ENCODE results near the gene LYST.

Gene LYST

GRCh38 chr1:235843461-235843961, 23.2 kb downstream of the LYST start:
- no peak for DNase-seq (ENCODE audit: low read depth in 1 of 2, low spot score in 1 of 2)
- H3K27me3 ChIP-seq (ENCODE audit: insufficient read depth, poor library complexity, severe bottlenecking), result no peaks in the 10 kb centered on the region

GRCh38 chr1:235841938-235842545, 24.7 kb downstream of the LYST start:
- Histone ChIP-seq H3K27ac (replicated peaks) (peak overlapping the region; percentile 10; the same call in 1 of the 2 replicates), H3K27me3 (ENCODE audit: insufficient read depth, poor library complexity, severe bottlenecking) (no peaks in the 10 kb centered on the region), H3K4me3 (replicated peaks; ENCODE audit: insufficient read depth, low read length) (no peak overlapping the region)
- no peak for TF ChIP-seq CTCF (IDR thresholded peaks at IDR 0.05; ENCODE audit: insufficient read depth, low read length)
- no peak for TF ChIP-seq REST (IDR thresholded peaks at IDR 0.05; ENCODE audit: insufficient replicate concordance, low read depth)
- TF ChIP-seq POLR2AphosphoS5 (IDR thresholded peaks at IDR 0.05; ENCODE audit: low read depth), result no peak
- no peak for TF ChIP-seq GABPA (IDR thresholded peaks at IDR 0.05; ENCODE audit: low read depth)
- TF ChIP-seq SPI1 (IDR thresholded peaks at IDR 0.05; ENCODE audit: borderline replicate concordance, low read depth), result no peak
- no peak for DNase-seq (ENCODE audit: low read depth in 1 of 2, low spot score in 1 of 2)

More at GRCh38 chr1:235843461-235843961, 23.2 kb downstream of the LYST start:
- Histone ChIP-seq H3K27ac (replicated peaks) (no peak overlapping the region), H3K4me3 (replicated peaks; ENCODE audit: insufficient read depth, low read length) (no peak overlapping the region)
- TF ChIP-seq POLR2AphosphoS5 (IDR thresholded peaks at IDR 0.05; ENCODE audit: low read depth) (no peak), CTCF (IDR thresholded peaks at IDR 0.05; ENCODE audit: insufficient read depth, low read length) (peak; percentile 44), GABPA (IDR thresholded peaks at IDR 0.05; ENCODE audit: low read depth) (no peak), SPI1 (IDR thresholded peaks at IDR 0.05; ENCODE audit: borderline replicate concordance, low read depth) (peak; percentile 54; the same call in 1 of the 2 replicates), REST (IDR thresholded peaks at IDR 0.05; ENCODE audit: insufficient replicate concordance, low read depth) (no peak)

- DNase-seq (ENCODE audit: low read depth in 1 of 2, low spot score in 1 of 2), result no peak
- Histone ChIP-seq H3K27ac (replicated peaks) (no peak overlapping the region), H3K27me3 (ENCODE audit: insufficient read depth, poor library complexity, severe bottlenecking) (no peaks in the 10 kb centered on the region), H3K4me3 (replicated peaks; ENCODE audit: insufficient read depth, low read length) (no peak overlapping the region)
- no peak for TF ChIP-seq CTCF (IDR thresholded peaks at IDR 0.05; ENCODE audit: insufficient read depth, low read length)
- TF ChIP-seq POLR2AphosphoS5 (IDR thresholded peaks at IDR 0.05; ENCODE audit: low read depth), result no peak
- TF ChIP-seq GABPA (IDR thresholded peaks at IDR 0.05; ENCODE audit: low read depth), result no peak
- no peak for TF ChIP-seq SPI1 (IDR thresholded peaks at IDR 0.05; ENCODE audit: borderline replicate concordance, low read depth)
- no peak for TF ChIP-seq REST (IDR thresholded peaks at IDR 0.05; ENCODE audit: insufficient replicate concordance, low read depth)
Measured at GRCh38 chr1:235838021-235838420, 28.7 kb downstream of the LYST start.
